PFSK-1 (cell line): ENCODE data around the gene DGKI.

Experiments used
- FOXP2 ChIP-seq: optimal IDR thresholded peaks from 2 replicates; pipeline ENCODE3; 2011; ENCODE audit warnings: borderline replicate concordance, control low read depth, inconsistent platforms; ENCODE audit not compliant: insufficient read depth; ENCODE audit errors: extremely low read length, extremely low read depth
- POLR2AphosphoS5 ChIP-seq: IDR thresholded peaks from 2 replicates; pipeline ENCODE4 v1.6.1; 2012; ENCODE audit warnings: low read depth, mild to moderate bottlenecking, control low read depth, low read length, moderate library complexity
- REST ChIP-seq, 2 experiments: IDR thresholded peaks; 2 replicates each; pipeline versions ENCODE4 v1.6.1 to v1.8.0; 2011 to 2012; ENCODE audit warnings: low read depth in 2 of 2, low read length in 2 of 2, control low read depth in 1 of 2, inconsistent platforms in 1 of 2, mild to moderate bottlenecking in 1 of 2, moderate library complexity in 1 of 2; ENCODE audit not compliant: insufficient read depth in 1 of 2
- SIN3A ChIP-seq: IDR thresholded peaks from 2 replicates; pipeline ENCODE4 v1.6.1; 2012; ENCODE audit warnings: mild to moderate bottlenecking, low read length, moderate library complexity, borderline replicate concordance; ENCODE audit not compliant: insufficient read depth
- TAF1 ChIP-seq: IDR thresholded peaks from 2 replicates; pipeline ENCODE4 v1.6.1; 2012; ENCODE audit warnings: low read length, control low read depth, borderline replicate concordance; ENCODE audit not compliant: insufficient read depth

- TF ChIP-seq REST (IDR thresholded peaks at IDR 0.05; ENCODE audit: insufficient read depth in 1 of 2, low read depth in 2 of 2, low read length in 2 of 2) (no peak), TAF1 (no peak), POLR2AphosphoS5 (no peak), SIN3A (no peak), FOXP2 (no peak)
These were observed 456.7 kb downstream of the DGKI start for GRCh38 chr7:137390076-137390475.
